Amniotic epithelial cell (primary cell): ENCODE data around the gene OR2L5.

Experiments used
- DNase-seq: peaks from one replicate; pipeline ENCODE4 v3.0.0-alpha.2; 2010; ENCODE audit warnings: low read depth

OR2L5 gene, protein sequence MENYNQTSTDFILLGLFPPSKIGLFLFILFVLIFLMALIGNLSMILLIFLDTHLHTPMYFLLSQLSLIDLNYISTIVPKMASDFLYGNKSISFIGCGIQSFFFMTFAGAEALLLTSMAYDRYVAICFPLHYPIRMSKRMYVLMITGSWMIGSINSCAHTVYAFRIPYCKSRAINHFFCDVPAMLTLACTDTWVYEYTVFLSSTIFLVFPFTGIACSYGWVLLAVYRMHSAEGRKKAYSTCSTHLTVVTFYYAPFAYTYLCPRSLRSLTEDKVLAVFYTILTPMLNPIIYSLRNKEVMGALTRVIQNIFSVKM

DNA sequence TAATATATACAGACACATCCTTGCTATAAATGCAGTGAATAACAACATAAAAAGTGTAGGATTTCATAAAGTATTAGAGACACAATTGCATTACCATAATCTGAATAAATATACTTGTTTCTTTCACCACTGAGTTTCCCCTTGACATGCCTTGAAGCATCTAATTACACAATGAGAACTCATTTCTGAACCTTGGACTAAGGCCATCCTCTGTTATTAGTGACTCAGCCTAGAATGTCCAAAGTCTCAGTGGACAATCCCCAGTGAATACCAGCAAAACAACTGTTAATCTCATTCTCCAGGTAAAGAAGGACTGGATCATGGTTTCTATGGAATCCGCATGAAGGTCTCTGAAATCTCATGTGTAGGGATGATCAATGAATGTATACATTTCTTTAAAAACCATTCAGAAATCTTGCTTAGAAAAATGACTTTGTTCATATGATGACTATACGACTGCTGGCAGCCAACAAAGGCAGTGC lies at the start of gene OR2L5:
TSS of gene OR2L5 (plus strand) at position 432 of the 482 bp plus-strand sequence. CDS start 8,288 bp downstream, outside the sequence.
- no peak for DNase-seq

DNA sequence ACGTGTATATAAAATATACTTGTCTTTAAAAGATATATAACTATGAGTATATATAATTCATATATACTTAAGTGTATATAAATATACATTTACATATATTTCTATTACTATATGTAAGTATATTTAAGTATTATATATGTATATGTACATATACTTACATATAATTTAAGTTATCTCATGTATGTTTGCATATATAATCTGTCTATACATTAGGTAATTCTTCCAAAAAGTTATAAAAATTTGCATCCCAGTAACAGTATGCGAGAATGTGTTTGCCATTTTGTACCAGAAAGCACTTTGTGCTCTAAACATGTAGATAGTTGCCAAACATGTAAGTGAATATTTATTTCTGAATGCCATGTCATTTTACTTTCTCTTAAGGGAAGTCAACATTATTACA lies 48.5 kb upstream of the OR2L5 start, which contains the start of gene OR2AK2:
TSS of gene OR2AK2 (plus strand) at position 301 of the 400 bp plus-strand sequence. CDS start 144 bp downstream, outside the sequence.
- no peak for DNase-seq

- DNase-seq: no peak
These were observed 46.8 kb upstream of the OR2L5 start for GRCh38 chr1:247966532-247967204.

- no peak for DNase-seq
These were observed 20.5 kb upstream of the OR2L5 start for GRCh38 chr1:247992986-247993385.

- no peak for DNase-seq
These were observed 14.6 kb upstream of the OR2L5 start for GRCh38 chr1:247998811-247999210.

DNA sequence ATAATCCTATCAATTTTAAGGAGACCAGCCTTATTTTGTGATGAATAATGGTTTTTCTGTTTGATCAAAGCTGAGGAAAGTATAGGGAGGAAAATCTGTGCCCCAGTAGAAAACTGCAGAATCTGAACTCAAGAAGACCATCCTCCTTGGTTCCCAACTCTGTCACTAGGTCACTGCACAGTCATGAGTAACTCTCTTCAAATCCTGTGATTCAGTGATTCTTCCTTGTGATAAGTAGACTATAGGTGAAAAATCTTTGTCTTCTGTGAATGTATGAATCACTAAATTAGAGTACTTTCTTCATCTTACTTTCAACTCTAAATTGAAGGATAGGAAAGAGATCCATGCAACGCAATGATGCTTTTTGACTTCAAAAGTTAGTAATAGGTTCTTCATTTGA lies 13.3 kb upstream of the OR2L5 start:
- DNase-seq: no peak

DNA sequence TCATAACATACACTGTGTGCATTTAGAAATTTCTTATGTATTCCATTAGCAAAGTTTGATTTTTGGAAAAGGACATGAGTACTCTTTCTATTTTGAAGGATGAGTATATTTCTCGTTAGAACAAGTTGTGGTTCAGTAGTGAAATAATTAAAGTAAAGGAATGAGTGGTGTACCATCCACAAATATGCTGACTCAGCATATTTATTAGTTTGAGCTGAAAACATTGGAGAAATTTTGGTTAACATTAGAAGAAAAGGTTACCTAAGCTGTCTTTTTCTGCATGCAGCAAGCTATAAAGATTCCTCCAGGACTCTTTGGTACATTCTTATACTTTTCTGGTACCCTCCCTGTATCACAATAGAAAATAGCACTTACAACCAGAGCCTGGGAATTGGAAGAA lies 5.7 kb upstream of the OR2L5 start:
- no peak for DNase-seq

GRCh38 chr1:248009681-248010080 lies 3.8 kb upstream of the OR2L5 start:
- no peak for DNase-seq

DNA sequence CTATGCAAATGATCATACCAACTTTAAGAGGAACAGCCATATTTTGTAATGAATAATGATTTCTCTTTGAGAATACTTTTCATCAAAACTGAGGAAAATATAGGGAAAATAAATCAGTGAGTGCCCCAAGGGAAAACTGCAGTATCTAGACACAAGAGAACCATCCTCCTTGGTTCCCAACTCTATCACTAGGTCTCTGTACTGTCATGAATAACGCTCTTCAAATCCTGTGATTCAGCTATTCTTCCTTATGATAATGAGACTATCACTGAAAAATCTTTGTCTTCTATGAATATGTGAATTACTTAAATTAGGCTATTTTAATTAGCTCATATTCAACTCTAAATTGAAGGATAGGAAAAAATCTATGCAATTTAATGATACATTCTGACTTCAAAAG lies 2.3 kb downstream of the OR2L5 start:
- no peak for DNase-seq

DNA sequence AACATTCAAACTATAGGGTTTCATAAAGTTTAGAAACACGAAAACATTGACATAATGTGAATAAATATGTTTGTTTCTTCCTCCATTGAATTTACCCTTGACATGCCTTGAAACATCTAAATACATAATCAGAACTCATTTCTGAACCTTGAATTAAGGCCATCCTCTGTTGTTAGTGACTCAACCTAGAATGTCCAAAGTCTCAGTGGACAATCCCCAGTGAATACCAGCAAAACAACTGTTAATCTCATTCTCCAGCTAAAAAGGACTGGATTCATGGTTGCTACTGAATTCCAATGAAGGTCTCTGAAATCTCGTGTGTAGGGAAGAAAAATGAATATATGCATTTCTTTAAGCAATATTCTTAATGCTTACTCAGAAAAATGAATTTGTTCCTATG lies 16.3 kb downstream of the OR2L5 start, which contains the start of gene OR2L2:
TSS of gene OR2L2 (plus strand) at position 301 of the 400 bp plus-strand sequence. CDS start 8,198 bp downstream, outside the sequence.
- DNase-seq: no peak

GRCh38 chr1:248045209-248045608 lies 31.7 kb downstream of the OR2L5 start:
- DNase-seq: no peak

GRCh38 chr1:248046536-248046935 lies 33.1 kb downstream of the OR2L5 start, which contains the start of gene OR2L3:
TSS of gene OR2L3 (plus strand) at chr1:248046836. CDS start at chr1:248060682, 13,846 bp downstream.
- no peak for DNase-seq

GRCh38 chr1:248047008-248047407 lies 33.5 kb downstream of the OR2L5 start:
- DNase-seq: no peak

GRCh38 chr1:248054671-248055070 lies 41.2 kb downstream of the OR2L5 start:
- DNase-seq: no peak

- DNase-seq: no peak
These were observed 41.8 kb downstream of the OR2L5 start for GRCh38 chr1:248055261-248055660.

DNA sequence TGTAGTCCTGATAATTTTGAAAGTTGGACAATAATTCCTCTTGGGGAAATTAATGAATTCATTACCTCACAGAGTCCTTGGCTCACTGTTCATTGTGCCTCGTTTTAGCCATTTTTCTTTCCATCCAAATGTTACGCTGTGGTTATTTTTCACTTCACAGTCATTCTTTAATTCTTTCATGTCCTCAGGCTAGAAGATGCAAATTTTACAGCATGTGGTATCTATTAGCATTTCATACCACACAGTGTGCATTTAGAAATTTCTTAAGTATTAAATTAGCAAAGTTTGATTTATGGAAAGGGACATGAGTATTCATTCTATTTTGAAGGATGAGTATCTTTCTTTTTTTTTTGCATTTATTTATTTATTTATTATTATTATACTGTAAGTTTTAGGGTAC lies 51.6 kb downstream of the OR2L5 start:
- DNase-seq: no peak

DNA sequence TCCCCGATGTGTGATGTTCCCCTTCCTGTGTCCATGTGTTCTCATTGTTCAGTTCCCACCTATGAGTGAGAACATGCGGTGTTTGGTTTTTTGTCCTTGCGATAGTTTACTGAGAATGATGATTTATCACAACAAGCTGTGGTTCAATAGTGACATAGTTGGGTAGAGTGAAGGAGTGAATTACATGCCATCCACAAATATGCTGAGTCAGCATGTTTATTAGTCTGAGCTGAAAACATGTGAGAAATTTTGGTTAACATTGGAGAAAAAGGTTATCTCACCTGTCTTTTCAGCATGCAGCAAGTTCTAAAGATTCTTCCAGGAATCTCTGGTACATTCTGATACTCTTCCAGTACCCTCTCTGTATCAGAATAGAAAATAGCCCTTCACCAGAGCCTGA lies 52.1 kb downstream of the OR2L5 start:
- no peak for DNase-seq
